Endothelial cell of umbilical vein (primary cell): Measurements from ENCODE around the gene SERINC2.

Experiments used
- CTCF ChIP-seq, 2 donors: IDR thresholded peaks; 1 replicate in 1 of 2; 2 replicates in 1 of 2; pipeline ENCODE4 v1.5.1; 2011; ENCODE audit warnings: low read length in 2 of 2, mild to moderate bottlenecking in 2 of 2, moderate library complexity in 2 of 2, control low read depth in 1 of 2, inconsistent platforms in 1 of 2, low read depth in 1 of 2; ENCODE audit not compliant: insufficient read depth in 1 of 2; ENCODE audit errors: extremely low read depth in 1 of 2
- EZH2 ChIP-seq: IDR thresholded peaks from 2 replicates; pipeline ENCODE4 v1.6.1; 2012; ENCODE audit warnings: borderline replicate concordance, low read depth, mild to moderate bottlenecking, moderate library complexity, low read length, inconsistent platforms; ENCODE audit not compliant: severe bottlenecking
- FOS ChIP-seq: IDR thresholded peaks from 2 replicates; pipeline ENCODE4 v1.6.1; 2011; ENCODE audit warnings: mild to moderate bottlenecking, low read length, moderate library complexity, borderline replicate concordance; ENCODE audit not compliant: insufficient read depth
- GATA2 ChIP-seq: IDR thresholded peaks from 2 replicates; pipeline ENCODE4 v1.7.0; 2011; ENCODE audit warnings: low read depth, mild to moderate bottlenecking, moderate library complexity, mixed read lengths, low read length; ENCODE audit not compliant: insufficient read length, insufficient read depth
- JUN ChIP-seq: IDR thresholded peaks from 2 replicates; pipeline ENCODE4 v1.6.1; 2011; ENCODE audit warnings: borderline replicate concordance, low read depth; ENCODE audit not compliant: insufficient read length, insufficient read depth
- MAX ChIP-seq: IDR thresholded peaks from 2 replicates; pipeline ENCODE4 v1.6.1; 2011; ENCODE audit not compliant: insufficient read depth, insufficient read length
- MYC ChIP-seq: IDR thresholded peaks from one replicate; pipeline ENCODE4 v1.6.1; 2011; ENCODE audit warnings: mild to moderate bottlenecking, low read depth, low read length
- POLR2A ChIP-seq: IDR thresholded peaks from 2 replicates; pipeline ENCODE4 v1.6.1; 2012; ENCODE audit warnings: low read depth, mild to moderate bottlenecking, control low read depth, low read length
- POLR2AphosphoS5 ChIP-seq: IDR thresholded peaks from 2 replicates; pipeline ENCODE4 v1.6.1; 2012; ENCODE audit warnings: low read depth, mild to moderate bottlenecking, control low read depth, low read length, moderate library complexity; ENCODE audit not compliant: insufficient read depth

GRCh38 chr1:31408788-31409318 lies 4.2 kb upstream of the SERINC2 start:
- no peak for TF ChIP-seq EZH2
- no peak for TF ChIP-seq CTCF (IDR thresholded peaks at IDR 0.05; ENCODE audit: extremely low read depth in 1 of 2, insufficient read depth in 1 of 2, low read depth in 1 of 2, low read length in 2 of 2)
- no peak for TF ChIP-seq POLR2AphosphoS5
- TF ChIP-seq POLR2A: no peak
- TF ChIP-seq MAX: no peak
- TF ChIP-seq JUN: no peak
- no peak for TF ChIP-seq GATA2
- no peak for TF ChIP-seq MYC
- TF ChIP-seq FOS: no peak
